DMS 273 (cell line): ENCODE measurements around the gene SPANXB1.
"Not testable (repeated sequence)": the region's sequence is repeated elsewhere in the genome, so short reads cannot be mapped to it uniquely, and the experiment has no call there.

Source experiments
- DNase-seq: peaks from one replicate; lab custom pipeline; 2025; ENCODE audit not compliant: unreplicated experiment; lab: John Stamatoyannopoulos, UW

The SPANXB1 gene, protein sequence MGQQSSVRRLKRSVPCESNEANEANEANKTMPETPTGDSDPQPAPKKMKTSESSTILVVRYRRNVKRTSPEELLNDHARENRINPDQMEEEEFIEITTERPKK

DNA sequence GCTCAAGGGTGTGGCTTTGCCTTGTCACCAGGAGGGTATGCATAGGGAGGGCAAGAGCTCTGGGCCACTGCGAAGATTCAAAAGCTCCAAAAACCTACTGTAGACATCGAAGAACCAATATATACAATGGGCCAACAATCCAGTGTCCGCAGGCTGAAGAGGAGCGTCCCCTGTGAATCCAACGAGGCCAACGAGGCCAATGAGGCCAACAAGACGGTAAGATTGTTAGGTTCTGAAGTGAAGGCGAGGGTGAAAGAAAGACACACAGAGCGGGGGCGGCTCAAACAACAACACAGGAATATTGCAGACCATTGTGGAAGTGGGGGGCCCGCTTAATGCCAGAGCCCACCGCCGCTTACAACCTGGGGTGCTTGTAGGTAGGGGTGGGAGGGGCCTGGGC is at the start of gene SPANXB1:
SPANXB1 (plus strand) TSS at position 27 of the 400 bp plus-strand sequence; CDS start at position 127, 100 bp downstream.
- DNase-seq = not testable (repeated sequence)

DNA sequence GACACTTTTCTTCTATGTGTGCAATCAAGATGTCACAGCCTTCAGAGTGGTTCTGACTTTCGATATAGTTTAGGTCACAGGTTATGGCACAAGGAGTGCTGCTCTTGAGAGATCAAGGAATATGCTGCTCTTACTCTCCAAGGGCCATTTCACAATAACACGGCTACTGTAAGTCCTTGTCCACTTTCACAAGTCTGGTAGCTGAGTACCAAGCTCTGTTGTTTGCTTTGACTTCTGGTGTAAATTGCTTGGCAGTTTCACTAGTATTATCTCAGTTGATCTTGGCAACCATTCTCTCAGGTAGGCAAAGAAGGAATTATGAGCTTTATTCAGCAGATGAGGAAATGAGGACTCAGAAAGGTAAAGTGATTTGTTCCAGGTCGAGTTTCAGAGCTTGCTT is 35.4 kb upstream of the SPANXB1 start:
- DNase-seq = no peak

DNA sequence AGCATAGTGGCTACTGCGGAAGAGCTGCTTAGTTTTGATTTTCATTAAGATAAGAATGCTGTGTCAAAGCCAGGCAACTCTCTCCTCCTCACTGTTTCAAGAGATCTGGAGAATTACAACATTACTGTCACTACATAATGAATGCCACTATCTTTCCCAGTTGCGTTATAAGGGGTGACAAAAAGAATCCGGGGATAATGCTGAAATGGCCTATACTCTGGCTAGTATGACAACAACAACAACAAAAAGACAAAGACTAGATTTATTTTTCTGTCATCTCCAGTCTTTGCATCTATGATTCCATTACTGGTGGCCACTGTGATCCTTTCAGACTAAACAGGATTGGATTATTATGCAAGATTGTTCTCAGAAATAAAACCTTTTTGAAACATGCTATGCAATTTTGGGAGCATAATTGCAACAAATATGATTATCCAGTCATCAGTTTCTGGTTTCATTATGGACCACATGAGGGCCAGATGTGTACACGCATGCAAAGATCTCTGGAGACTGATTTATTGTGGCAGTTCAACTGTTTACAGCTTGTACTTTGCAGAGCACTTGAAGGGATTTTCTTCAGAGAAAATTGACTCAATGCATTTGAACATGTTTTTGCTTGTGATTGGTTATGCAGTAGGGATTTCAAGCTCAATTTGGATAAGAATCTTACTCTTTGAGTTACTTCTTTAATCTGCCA is 31.1 kb upstream of the SPANXB1 start:
- no peak for DNase-seq

DNA sequence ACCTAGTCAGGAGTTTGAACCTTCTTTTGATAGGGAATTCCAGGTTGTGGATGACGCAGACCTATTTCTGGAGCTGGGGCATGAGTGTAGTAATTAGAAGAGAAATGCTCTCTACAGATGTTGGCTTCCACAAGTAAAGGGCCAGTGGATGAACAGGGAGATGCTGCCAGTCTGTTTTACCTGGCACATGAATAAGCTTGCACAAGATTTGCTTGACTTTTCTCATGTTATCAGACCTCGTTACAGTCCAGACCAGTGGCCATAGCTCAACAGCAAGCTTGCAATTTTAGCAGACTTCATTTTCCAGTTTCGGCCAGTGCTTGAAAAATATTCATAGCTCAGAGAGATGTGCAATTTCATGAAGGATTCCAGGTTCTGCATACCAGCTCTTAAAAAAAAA is 26.9 kb upstream of the SPANXB1 start:
- no peak for DNase-seq

DNA sequence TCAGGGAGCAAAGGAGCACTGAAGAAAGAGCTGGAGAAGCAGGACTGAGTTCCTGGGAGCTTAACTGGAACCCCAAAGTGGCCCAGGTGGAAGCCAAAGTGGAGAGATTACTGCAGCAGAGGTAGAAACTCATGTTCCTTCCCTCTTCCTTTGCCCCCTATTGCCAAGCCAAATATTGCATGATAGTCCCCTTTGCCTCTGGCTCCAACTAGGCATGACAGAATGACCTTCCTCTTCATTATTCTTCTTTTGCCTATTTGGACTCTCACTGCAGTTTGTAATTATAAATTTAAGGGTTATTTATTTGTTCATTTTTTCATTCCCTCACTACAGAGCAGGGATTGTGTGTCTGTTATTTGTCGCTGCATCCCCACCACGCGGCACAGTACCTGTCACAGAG is 22.1 kb upstream of the SPANXB1 start:
- DNase-seq = no peak

DNA sequence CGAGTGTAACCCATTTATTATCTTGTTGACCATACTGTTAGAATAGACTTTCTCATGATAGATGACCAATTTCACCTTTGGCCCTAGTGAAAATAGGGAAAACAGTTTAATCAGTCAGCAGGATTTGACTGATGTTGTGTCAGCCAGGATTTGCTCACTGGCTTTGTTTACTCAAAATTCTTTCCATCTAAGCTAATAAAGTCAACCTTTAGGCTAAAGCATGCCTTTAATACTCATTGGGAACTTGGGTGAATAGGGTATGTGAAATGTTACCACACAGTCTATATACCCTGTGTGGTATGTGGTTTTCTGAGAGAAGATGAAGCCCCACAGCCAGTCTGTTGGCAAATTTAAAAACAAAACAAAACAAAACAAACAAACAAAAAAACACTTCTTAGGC is 18.7 kb upstream of the SPANXB1 start:
- no peak for DNase-seq

DNA sequence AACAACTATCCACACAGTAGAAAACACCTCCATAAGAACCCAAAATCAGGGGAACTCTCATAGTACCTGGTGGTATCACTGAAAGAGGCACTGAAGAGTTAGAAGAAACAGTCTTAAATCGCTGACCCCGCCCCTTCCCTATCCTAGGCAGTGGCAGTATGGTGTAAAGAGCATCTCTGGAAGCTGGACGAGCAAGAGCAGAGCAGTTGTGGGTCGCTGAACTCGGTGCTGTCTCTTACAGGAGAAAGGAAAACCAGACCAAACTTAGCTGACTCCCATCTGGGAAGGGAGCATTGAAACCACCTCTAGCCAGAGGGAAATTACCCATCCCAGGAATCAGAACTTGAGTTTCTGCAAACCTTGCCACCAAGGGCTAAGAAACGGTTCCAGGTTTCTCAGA is 2.8 kb downstream of the SPANXB1 start:
- DNase-seq = not testable (repeated sequence)

DNA sequence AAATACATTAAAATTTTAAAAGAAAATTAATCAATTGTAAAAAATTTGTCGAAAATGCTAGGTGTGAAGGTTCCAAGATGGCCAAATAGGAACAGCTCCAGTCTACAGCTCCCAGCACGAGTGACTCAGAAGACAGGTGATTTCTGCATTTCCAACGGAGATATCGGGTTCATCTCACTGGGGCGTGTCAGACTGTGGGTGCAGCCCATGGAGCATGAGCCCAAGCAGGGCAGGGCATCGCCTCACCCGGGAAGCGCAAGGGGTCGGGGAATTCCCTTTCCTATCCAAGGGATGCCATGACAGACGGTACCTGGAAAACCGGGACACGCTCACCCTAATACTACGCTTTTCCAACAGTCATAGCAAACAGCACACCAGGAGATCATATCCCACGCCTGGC is 41.9 kb downstream of the SPANXB1 start:
- DNase-seq = not testable (repeated sequence)

DNA sequence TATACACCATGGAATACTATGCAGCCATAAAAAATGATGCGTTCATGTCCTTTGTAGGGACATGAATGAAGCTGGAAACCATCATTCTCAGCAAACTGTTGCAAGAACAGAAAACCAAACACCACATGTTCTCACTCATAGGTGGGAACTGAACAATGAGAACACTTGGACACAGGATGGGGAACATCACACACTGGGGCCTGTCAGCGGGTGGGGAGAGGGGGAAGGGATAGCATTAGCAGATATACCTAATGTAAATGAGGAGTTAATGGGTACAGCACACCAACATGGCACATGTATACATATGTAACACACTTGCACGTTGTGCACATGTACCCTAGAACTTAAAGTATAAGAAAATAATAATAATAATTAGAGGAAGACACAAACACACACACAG is 47.5 kb downstream of the SPANXB1 start:
- not testable (repeated sequence) for DNase-seq

DNA sequence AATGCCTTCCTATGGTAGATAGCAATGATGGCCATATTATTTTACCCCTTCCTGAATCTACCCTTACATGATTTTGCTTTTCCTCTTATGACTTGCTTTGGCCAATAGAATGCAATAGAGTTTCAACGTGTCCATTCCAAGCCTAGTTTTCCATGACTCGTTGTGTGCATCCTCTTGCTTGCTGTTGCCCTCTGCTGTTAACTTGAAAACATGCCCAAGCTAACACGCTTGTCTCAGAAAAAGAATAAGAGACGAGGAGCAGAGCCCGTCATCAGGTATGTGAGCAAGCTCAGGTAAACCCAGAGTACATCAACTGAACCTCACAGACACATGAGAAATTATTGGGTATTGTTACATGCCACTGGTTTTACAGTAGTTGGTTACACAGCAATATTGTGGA is 49.7 kb downstream of the SPANXB1 start:
- DNase-seq = not testable (repeated sequence)
